Measurements from ENCODE around the gene TSHZ2.
A peak's percentile ranks its signal among the peaks of the same experiment; 100 is the strongest.

Gene TSHZ2

GRCh38 chr20:53100476-53100911 is 128.3 kb downstream of the TSHZ2 start:
- no peak for TF ChIP-seq EZH2 (IDR thresholded peaks at IDR 0.05; ENCODE audit: borderline replicate concordance, low read length)
- TF ChIP-seq CTCF (IDR thresholded peaks at IDR 0.05; ENCODE audit: low read length), result no peak
- H4K20me1 ChIP-seq (ENCODE audit: insufficient read depth, low read length), result no peaks in the 10 kb centered on the region
- H3K4me2 ChIP-seq (ENCODE audit: low read length), result no peak overlapping the region
- H3K9ac ChIP-seq (ENCODE audit: low read length), result no peak overlapping the region
- no peaks in the 10 kb centered on the region for H3K9me2 ChIP-seq (ENCODE audit: low read depth, low read length)
- no peaks in the 10 kb centered on the region for H3K9me3 ChIP-seq (ENCODE audit: low read length)
- no peak overlapping the region for H3K4me3 ChIP-seq (ENCODE audit: low read depth, low read length, poor library complexity, severe bottlenecking)
- H2AFZ ChIP-seq (ENCODE audit: low read length), result no peak overlapping the region
- peaks cover 50% of the 10 kb centered on the region for H3K4me1 ChIP-seq (ENCODE audit: insufficient read depth, low read length, severe bottlenecking)
- no peaks in the 10 kb centered on the region for H3F3A ChIP-seq (ENCODE audit: insufficient read depth, low read length)
- H3K36me3 ChIP-seq (ENCODE audit: insufficient read depth, low read length), result no peaks in the 10 kb centered on the region
- H3K27ac ChIP-seq (ENCODE audit: low read depth, low read length, poor library complexity, severe bottlenecking), result no peak overlapping the region
- H3K79me2 ChIP-seq (ENCODE audit: insufficient read depth, low read length), result no peaks in the 10 kb centered on the region
- H3K27me3 ChIP-seq (ENCODE audit: insufficient read depth, low read length), result no peaks in the 10 kb centered on the region

- Histone ChIP-seq H3K27ac (ENCODE audit: low read depth, low read length, poor library complexity, severe bottlenecking) (peak overlapping the region; percentile 89), H3K4me1 (ENCODE audit: insufficient read depth, low read length, severe bottlenecking) (peaks cover 50% of the 10 kb centered on the region), H3K9me3 (ENCODE audit: low read length) (no peaks in the 10 kb centered on the region), H3K4me3 (ENCODE audit: low read depth, low read length, poor library complexity, severe bottlenecking) (no peak overlapping the region), H3K4me2 (ENCODE audit: low read length) (peak overlapping the region; percentile 27; the same call in 1 of the 2 replicates), H4K20me1 (ENCODE audit: insufficient read depth, low read length) (no peaks in the 10 kb centered on the region), H3K9me2 (ENCODE audit: low read depth, low read length) (no peaks in the 10 kb centered on the region), H3K9ac (ENCODE audit: low read length) (no peak overlapping the region), H2AFZ (ENCODE audit: low read length) (no peak overlapping the region), H3F3A (ENCODE audit: insufficient read depth, low read length) (no peaks in the 10 kb centered on the region), H3K36me3 (ENCODE audit: insufficient read depth, low read length) (no peaks in the 10 kb centered on the region), H3K27me3 (ENCODE audit: insufficient read depth, low read length) (no peaks in the 10 kb centered on the region), H3K79me2 (ENCODE audit: insufficient read depth, low read length) (no peaks in the 10 kb centered on the region)
- TF ChIP-seq CTCF (IDR thresholded peaks at IDR 0.05; ENCODE audit: low read length), result no peak
- no peak for TF ChIP-seq EZH2 (IDR thresholded peaks at IDR 0.05; ENCODE audit: borderline replicate concordance, low read length)
Observed at GRCh38 chr20:53101992-53102760, 130.0 kb downstream of the TSHZ2 start.

- no peaks in the 10 kb centered on the region for H3K27me3 ChIP-seq (ENCODE audit: insufficient read depth, low read length)
- TF ChIP-seq CTCF (IDR thresholded peaks at IDR 0.05; ENCODE audit: low read length), result no peak
- TF ChIP-seq EZH2 (IDR thresholded peaks at IDR 0.05; ENCODE audit: borderline replicate concordance, low read length), result no peak
- no peaks in the 10 kb centered on the region for H4K20me1 ChIP-seq (ENCODE audit: insufficient read depth, low read length)
- peaks cover 50% of the 10 kb centered on the region for H3K4me1 ChIP-seq (ENCODE audit: insufficient read depth, low read length, severe bottlenecking)
- no peaks in the 10 kb centered on the region for H3F3A ChIP-seq (ENCODE audit: insufficient read depth, low read length)
- peak overlapping the region; percentile 27 for H3K4me2 ChIP-seq (ENCODE audit: low read length)
- H3K9me3 ChIP-seq (ENCODE audit: low read length), result no peaks in the 10 kb centered on the region
- H3K4me3 ChIP-seq (ENCODE audit: low read depth, low read length, poor library complexity, severe bottlenecking), result no peak overlapping the region
- no peak overlapping the region for H2AFZ ChIP-seq (ENCODE audit: low read length)
- H3K9ac ChIP-seq (ENCODE audit: low read length), result peak overlapping the region; percentile 10; the same call in 1 of the 2 replicates
- H3K9me2 ChIP-seq (ENCODE audit: low read depth, low read length), result no peaks in the 10 kb centered on the region
- no peaks in the 10 kb centered on the region for H3K36me3 ChIP-seq (ENCODE audit: insufficient read depth, low read length)
- peak overlapping the region; percentile 89 for H3K27ac ChIP-seq (ENCODE audit: low read depth, low read length, poor library complexity, severe bottlenecking)
- no peaks in the 10 kb centered on the region for H3K79me2 ChIP-seq (ENCODE audit: insufficient read depth, low read length)
Observed at GRCh38 chr20:53103124-53103523, 131.0 kb downstream of the TSHZ2 start.

Measured in OCI-LY1 (cell line).